T-helper 1 cell treated with Interleukin-12 subunit alpha and Interleukin-12 subunit beta and Interleukin-4 antibody, amounts not matched to agents 30 ng/mL and 1 ng/mL, for 36 hours (primary cell): ENCODE data around the gene MCRIP2. TPM values are rescaled to one million over a fixed set of nuclear protein-coding genes. Genes with fewer than 3 reads are reported as not detected.
"Not testable (repeated sequence)": the region's sequence is repeated elsewhere in the genome, so short reads cannot be mapped to it uniquely, and the experiment has no call there.

Experiments
- intact Hi-C: fragments of 100-400 bp; cut with micrococcal nuclease; formaldehyde crosslinking; loops from one replicate; pipeline ENCODE4 v1.15.1; 2024
- total RNA-seq: library from RNA; stranded (reverse); gene quantifications from 2 replicates; pipeline ENCODE4 v1.2.3, GENCODE V29; 2022

The MCRIP2 gene
- 19.3 and 27.5 TPM in 2 replicates for total RNA-seq

GRCh38 chr16:641326-642188 is at the start of gene MCRIP2:
TSS of gene MCRIP2 (plus strand) at chr16:641828. CDS start at chr16:641992, 164 bp downstream.
- intact Hi-C loops = loop anchor here (1.0 to 5.0 kb wide), 2 partner anchors 8 to 1301 kb away; partner anchors contain the start of genes MSRB1 and WDR90

- intact Hi-C loops = no loop called here
Observed at GRCh38 chr16:591892-592517, 49.6 kb upstream of the MCRIP2 start.

- intact Hi-C loops = no loop called here
Observed at GRCh38 chr16:592518-593306, 48.9 kb upstream of the MCRIP2 start.

DNA sequence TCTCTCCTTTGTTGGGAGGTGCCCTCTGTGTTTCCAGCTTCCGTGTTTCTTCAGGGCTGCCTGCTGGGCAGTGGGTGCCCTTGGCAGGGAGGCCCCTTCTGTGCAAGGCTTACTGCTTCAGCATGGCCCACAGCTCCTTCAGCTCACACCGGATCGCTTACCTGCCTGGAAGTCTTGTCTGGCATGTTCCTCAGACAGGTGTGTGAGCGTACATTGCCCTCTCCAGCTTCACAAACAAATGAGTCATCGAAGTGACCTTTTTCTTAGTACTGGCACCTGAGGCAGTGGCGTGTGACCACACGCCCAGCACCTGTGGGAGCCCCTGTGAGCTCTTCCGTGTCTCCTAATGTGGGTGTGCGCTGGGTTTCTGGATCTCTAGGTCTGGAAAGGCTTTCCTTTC is 48.2 kb upstream of the MCRIP2 start:
- intact Hi-C loops = no loop called here

DNA sequence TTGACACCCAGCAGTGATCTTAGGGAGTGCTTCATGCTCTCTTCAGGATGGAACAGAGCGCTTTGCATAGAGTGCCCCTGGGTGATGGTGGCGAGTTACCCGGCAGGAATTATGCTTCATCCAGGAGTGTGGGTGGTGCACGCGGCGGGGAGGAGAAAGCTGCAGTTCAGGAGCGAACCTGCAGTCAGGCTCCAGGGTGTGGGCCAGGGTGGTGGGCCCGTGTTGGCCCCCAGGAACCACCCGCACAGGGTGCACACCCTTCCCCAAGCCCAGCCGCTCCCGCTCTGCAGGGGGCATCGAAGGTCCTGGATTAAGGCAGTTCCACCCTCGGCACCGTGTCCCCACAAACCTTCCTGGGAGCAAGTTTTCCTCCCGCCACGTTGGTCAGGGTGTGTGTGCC is 47.8 kb upstream of the MCRIP2 start:
- intact Hi-C loops = no loop called here

GRCh38 chr16:595094-595528 is 46.5 kb upstream of the MCRIP2 start:
- intact Hi-C loops = no loop called here

DNA sequence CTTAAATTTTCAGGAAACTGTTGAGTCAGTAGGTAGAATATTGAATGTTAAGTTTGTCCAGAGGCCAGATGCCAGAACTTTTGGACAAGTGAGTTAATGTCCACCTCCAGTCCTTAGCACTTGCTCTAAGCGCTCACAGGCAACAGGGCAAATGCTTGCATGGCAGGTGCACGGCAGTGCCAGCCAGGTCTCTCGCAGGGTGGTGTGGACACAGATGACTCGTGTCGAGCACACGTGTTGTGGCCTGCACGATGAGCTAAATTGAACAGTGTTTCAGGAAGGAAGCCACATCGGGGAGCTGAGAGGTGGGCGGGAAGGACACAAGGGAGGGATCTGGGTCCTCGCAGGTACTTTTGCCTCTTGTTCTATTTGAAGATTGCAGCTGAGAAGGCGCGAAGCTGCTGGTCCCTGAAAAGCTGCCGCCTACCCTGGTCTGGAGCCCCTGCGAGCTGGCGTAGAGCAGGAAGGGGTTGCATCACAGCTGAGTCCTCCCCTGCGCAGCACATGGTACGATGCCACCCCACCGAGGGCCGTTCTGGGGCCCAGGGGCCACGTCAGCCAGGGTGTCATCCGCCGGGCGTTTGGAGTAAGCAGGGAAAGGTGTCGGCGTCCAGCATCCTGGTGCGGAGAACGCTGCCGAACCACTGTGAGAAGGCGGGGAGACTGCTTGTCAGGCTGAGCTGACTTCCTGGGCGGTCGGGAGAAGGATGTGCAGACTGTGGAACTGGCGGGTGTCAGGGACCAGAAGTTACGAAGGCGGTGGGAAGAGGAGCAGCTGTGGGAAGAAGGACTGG is 45.5 kb upstream of the MCRIP2 start:
- intact Hi-C loops = no loop called here

- intact Hi-C loops = no loop called here
Observed at GRCh38 chr16:596736-597060, 44.9 kb upstream of the MCRIP2 start.

- intact Hi-C loops = not testable (repeated sequence)
Observed at GRCh38 chr16:597655-598054, 44.0 kb upstream of the MCRIP2 start.

DNA sequence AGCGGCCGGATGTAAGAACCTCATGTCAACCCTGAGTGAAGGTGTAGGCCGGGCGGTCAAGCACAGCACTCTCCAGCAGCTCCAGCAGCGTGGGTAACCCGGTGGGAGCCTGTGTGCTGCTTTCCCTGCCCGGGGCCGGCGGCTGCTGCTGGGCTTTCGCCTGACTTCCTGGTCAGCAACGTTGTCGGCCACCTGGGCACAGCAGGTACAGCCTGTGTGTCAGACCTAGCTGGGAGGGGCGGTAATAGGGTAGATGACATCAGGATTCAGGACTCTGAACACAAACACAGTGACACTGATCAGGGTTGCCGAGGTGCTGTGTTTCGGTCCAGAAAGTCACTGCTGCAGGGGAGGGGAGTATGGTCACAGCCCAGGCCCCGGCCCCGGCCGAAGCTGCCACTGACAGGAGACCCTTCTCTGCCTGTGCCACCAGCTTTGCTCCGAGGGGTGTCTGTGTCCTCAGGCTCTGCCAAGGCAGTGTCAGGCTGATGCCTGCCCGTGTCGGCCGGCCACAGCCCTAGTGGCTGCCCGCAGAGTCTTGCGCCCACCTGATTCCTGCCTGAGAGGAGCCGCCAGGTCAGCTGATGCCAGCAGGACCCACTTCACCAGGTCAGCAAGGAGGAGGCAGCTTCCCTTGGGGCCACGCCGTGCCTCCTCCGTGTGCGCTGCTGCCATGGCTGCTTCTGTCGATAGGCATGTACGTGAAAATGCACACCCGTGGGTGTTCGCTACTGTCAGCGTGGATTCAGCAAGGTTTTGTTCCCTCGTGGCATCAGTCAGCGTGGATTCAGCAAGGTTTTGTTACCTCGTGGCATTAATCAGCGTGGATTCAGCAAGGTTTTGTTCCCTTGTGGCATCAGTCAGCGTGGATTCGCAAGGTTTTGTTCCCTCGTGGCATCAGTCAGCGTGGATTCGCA is 42.5 kb upstream of the MCRIP2 start:
- intact Hi-C loops = no loop called here

GRCh38 chr16:600781-601180 is 40.8 kb upstream of the MCRIP2 start:
- intact Hi-C loops = no loop called here

DNA sequence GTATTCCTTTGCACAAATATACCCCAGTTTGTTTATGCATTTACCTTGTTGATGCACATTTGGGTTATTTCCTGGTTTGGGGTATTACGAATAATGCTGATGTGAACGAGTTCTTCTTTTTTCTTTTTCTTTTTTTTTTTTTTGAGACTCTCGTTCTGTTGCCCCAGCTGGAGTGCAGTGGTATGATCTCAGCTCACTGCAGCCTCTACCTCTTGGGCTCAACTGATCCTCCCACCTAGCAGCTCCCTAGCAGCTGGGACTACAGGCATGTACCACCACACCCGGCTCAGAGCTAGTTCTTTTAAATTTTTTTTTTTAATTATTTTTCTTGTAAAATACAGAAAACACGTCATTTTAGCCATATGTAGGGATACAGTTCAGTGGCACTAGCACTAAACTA is 37.7 kb upstream of the MCRIP2 start:
- intact Hi-C loops = no loop called here

DNA sequence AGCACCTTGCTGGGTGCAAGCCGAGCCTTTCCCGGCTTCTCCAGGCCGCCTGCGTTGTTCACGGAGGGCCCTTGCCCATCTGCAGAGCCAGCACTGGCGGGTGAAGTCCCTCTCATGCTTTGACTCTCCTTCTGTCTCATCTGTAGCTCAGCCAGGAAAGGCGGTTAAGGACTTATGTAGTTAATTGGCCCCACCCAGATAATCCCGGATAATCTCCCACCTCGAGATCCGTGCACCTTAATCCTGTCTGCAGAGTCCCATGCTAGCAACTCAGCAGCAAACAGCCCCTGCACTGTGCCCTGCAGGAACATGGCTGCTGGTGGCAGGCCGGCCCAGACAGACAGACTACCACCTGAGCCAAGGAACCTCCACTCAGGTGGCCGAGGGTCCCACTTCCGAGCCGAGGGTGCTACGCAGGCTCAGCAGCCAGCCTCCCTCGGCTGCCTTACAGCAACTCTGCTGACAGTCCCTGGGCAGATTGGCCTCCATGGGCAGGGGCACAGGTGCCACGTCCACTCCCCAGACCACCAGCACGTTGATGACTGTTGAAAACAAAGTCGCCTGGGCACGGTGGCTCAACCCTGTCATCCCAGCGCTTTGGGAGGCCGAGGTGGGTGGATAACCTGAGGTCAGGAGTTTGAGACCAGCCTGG is 34.8 kb upstream of the MCRIP2 start:
- intact Hi-C loops = no loop called here

DNA sequence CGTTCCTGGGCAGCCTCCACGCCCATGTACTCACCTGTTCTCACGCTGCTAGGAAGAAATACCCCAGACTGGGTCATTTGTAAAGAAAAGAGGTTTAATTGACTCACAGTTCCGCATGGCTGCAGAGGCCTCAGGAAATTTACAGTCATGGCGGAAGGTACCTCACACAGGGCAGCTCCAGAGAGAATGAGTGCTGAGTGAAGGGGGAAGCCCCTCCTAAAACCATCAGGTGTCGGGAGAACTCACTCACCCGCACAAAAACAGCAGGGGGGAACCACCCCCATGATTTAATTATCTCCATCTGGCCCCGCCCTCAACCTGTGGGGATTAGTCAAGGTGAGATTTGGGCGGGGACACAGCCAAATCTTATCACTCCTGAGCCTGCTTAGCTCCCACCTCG is 33.6 kb upstream of the MCRIP2 start:
- intact Hi-C loops = no loop called here

GRCh38 chr16:609316-609715 is 32.3 kb upstream of the MCRIP2 start:
- intact Hi-C loops = no loop called here

- intact Hi-C loops = loop anchor here (2.0 kb wide), 1 partner anchor 31 kb away; no protein-coding TSS in a partner anchor
Observed at GRCh38 chr16:609984-610383, 31.6 kb upstream of the MCRIP2 start.

DNA sequence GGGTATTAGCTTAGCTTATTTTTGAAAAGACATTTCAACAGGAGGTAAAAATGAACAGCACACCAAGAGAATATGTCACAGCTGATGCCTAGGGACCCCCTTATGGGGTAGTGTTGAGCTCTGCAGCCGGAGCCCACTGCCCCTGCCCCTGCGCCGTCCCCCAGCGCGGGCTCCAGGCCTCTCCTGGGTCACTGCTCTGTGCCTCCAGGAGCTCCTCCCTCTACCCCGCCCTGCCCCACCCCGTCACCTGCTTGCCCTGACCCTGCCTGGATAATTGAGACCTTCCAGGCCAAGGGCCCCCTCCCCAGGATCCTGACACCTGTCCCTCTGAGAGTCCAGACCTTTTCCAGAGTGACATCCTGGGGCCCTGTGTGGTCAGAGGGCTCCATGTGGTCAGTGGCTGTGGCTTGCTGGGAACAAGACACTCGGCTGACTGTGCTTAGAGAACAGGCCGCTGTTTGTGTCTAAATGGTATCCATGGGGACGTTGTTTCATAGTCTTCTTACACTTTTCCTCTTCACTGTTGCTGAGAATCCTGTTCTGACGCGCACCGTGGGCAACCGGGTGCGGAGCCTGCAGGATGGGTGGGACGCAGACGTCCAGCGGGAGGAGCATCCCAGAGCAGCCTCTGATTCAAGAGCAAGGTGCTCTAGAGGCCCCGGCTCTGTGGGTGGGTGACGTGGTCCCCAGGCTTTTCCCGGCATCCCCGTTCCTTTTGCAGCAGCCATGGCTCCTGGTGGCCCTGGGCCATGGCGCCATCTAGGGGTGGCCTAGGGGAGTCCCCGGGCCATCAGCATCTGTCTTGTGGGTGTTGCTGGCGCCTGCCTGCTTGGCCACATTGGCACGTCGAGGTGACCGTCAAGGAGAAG is 30.9 kb upstream of the MCRIP2 start:
- intact Hi-C loops = loop anchor here (2.0 kb wide), 1 partner anchor 32 kb away; no protein-coding TSS in a partner anchor

GRCh38 chr16:615122-615521 is 26.5 kb upstream of the MCRIP2 start:
- intact Hi-C loops = no loop called here
